ENCODE results near the gene CEP128.

The CEP128 gene

GRCh38 chr14:80805136-80805535 lies 136.4 kb downstream of the CEP128 start:
- DNase-seq, result no peak
- H3K36me3 ChIP-seq (ENCODE audit: insufficient read depth, low read length), result peaks cover 31% of the 10 kb centered on the region
- peaks cover 5% of the 10 kb centered on the region for H3K9me3 ChIP-seq (ENCODE audit: insufficient read depth, low read length, severe bottlenecking)
- H3K79me2 ChIP-seq (ENCODE audit: insufficient read depth, low read length), result peaks cover 3% of the 10 kb centered on the region; the same call in 1 of the 2 replicates
- H3K27me3 ChIP-seq (ENCODE audit: insufficient read depth, low read length, poor library complexity), result no peaks in the 10 kb centered on the region
- peaks cover 31% of the 10 kb centered on the region for H3K4me1 ChIP-seq (ENCODE audit: insufficient read depth, low read length)
- TF ChIP-seq CTCF (IDR thresholded peaks at IDR 0.05; ENCODE audit: borderline replicate concordance, extremely low read depth, low read length, poor library complexity, severe bottlenecking) (no peak), EZH2 (IDR thresholded peaks at IDR 0.05; ENCODE audit: borderline replicate concordance, low read depth, low read length, severe bottlenecking) (no peak)
- H3K4me2 ChIP-seq (ENCODE audit: insufficient read depth, low read length), result no peak overlapping the region
- H4K20me1 ChIP-seq (ENCODE audit: insufficient read depth, low read length), result no peaks in the 10 kb centered on the region
- H3K4me3 ChIP-seq (ENCODE audit: low read depth in 1 of 2, low read length in 2 of 2), result no peak overlapping the region
- no peak overlapping the region for H2AFZ ChIP-seq (ENCODE audit: low read depth, low read length)
- ATAC-seq (ENCODE audit: insufficient read depth, low read depth), result no peak
- no peak overlapping the region for H3K27ac ChIP-seq (ENCODE audit: low read length)
- no peak overlapping the region for H3K9ac ChIP-seq (ENCODE audit: low read depth, low read length)

GRCh38 chr14:80798878-80799277 lies 142.7 kb downstream of the CEP128 start:
- TF ChIP-seq EZH2 (IDR thresholded peaks at IDR 0.05; ENCODE audit: borderline replicate concordance, low read depth, low read length, severe bottlenecking) (no peak), CTCF (IDR thresholded peaks at IDR 0.05; ENCODE audit: borderline replicate concordance, extremely low read depth, low read length, poor library complexity, severe bottlenecking) (no peak)
- ATAC-seq (ENCODE audit: insufficient read depth, low read depth), result no peak
- H3K4me1 ChIP-seq (ENCODE audit: insufficient read depth, low read length), result no peaks in the 10 kb centered on the region

GRCh38 chr14:80798211-80798610 lies 143.3 kb downstream of the CEP128 start:
- no peaks in the 10 kb centered on the region for H4K20me1 ChIP-seq (ENCODE audit: insufficient read depth, low read length)
- peaks cover 7% of the 10 kb centered on the region for H3K9me3 ChIP-seq (ENCODE audit: insufficient read depth, low read length, severe bottlenecking)
- peaks cover 31% of the 10 kb centered on the region; the same call in 1 of the 2 replicates for H3K36me3 ChIP-seq (ENCODE audit: insufficient read depth, low read length)
- H3K79me2 ChIP-seq (ENCODE audit: insufficient read depth, low read length), result no peaks in the 10 kb centered on the region
- H3K4me2 ChIP-seq (ENCODE audit: insufficient read depth, low read length), result no peak overlapping the region
- no peaks in the 10 kb centered on the region for H3K27me3 ChIP-seq (ENCODE audit: insufficient read depth, low read length, poor library complexity)
- H3K9ac ChIP-seq (ENCODE audit: low read depth, low read length), result no peak overlapping the region
- no peak for TF ChIP-seq CTCF (IDR thresholded peaks at IDR 0.05; ENCODE audit: borderline replicate concordance, extremely low read depth, low read length, poor library complexity, severe bottlenecking)
- TF ChIP-seq EZH2 (IDR thresholded peaks at IDR 0.05; ENCODE audit: borderline replicate concordance, low read depth, low read length, severe bottlenecking), result no peak
- no peak overlapping the region for H2AFZ ChIP-seq (ENCODE audit: low read depth, low read length)
- DNase-seq (no peak), ATAC-seq (ENCODE audit: insufficient read depth, low read depth) (no peak)
- H3K4me3 ChIP-seq (ENCODE audit: low read depth in 1 of 2, low read length in 2 of 2), result no peak overlapping the region
- no peaks in the 10 kb centered on the region for H3K4me1 ChIP-seq (ENCODE audit: insufficient read depth, low read length)
- no peak overlapping the region for H3K27ac ChIP-seq (ENCODE audit: low read length)

More at GRCh38 chr14:80798878-80799277, 142.7 kb downstream of the CEP128 start:
- H3K9me3 ChIP-seq (ENCODE audit: insufficient read depth, low read length, severe bottlenecking), result peaks cover 7% of the 10 kb centered on the region
- no peak for DNase-seq
- H3K27ac ChIP-seq (ENCODE audit: low read length), result no peak overlapping the region
- peaks cover 34% of the 10 kb centered on the region; the same call in 1 of the 2 replicates for H3K36me3 ChIP-seq (ENCODE audit: insufficient read depth, low read length)
- H3K27me3 ChIP-seq (ENCODE audit: insufficient read depth, low read length, poor library complexity), result no peaks in the 10 kb centered on the region
- no peak overlapping the region for H3K4me2 ChIP-seq (ENCODE audit: insufficient read depth, low read length)
- H3K9ac ChIP-seq (ENCODE audit: low read depth, low read length), result no peak overlapping the region
- no peaks in the 10 kb centered on the region for H4K20me1 ChIP-seq (ENCODE audit: insufficient read depth, low read length)
- no peak overlapping the region for H2AFZ ChIP-seq (ENCODE audit: low read depth, low read length)
- no peaks in the 10 kb centered on the region for H3K79me2 ChIP-seq (ENCODE audit: insufficient read depth, low read length)
- H3K4me3 ChIP-seq (ENCODE audit: low read depth in 1 of 2, low read length in 2 of 2), result no peak overlapping the region

- Histone ChIP-seq H3K79me2 (ENCODE audit: insufficient read depth, low read length) (no peaks in the 10 kb centered on the region), H3K4me1 (ENCODE audit: insufficient read depth, low read length) (no peaks in the 10 kb centered on the region), H3K4me3 (ENCODE audit: low read depth in 1 of 2, low read length in 2 of 2) (no peak overlapping the region), H3K9me3 (ENCODE audit: insufficient read depth, low read length, severe bottlenecking) (no peaks in the 10 kb centered on the region), H3K36me3 (ENCODE audit: insufficient read depth, low read length) (peaks cover 53% of the 10 kb centered on the region), H2AFZ (ENCODE audit: low read depth, low read length) (no peak overlapping the region), H3K27me3 (ENCODE audit: insufficient read depth, low read length, poor library complexity) (no peaks in the 10 kb centered on the region), H3K4me2 (ENCODE audit: insufficient read depth, low read length) (no peak overlapping the region), H3K9ac (ENCODE audit: low read depth, low read length) (no peak overlapping the region), H4K20me1 (ENCODE audit: insufficient read depth, low read length) (no peaks in the 10 kb centered on the region), H3K27ac (ENCODE audit: low read length) (no peak overlapping the region)
- DNase-seq (no peak), ATAC-seq (ENCODE audit: insufficient read depth, low read depth) (no peak)
- TF ChIP-seq CTCF (IDR thresholded peaks at IDR 0.05; ENCODE audit: borderline replicate concordance, extremely low read depth, low read length, poor library complexity, severe bottlenecking) (no peak), EZH2 (IDR thresholded peaks at IDR 0.05; ENCODE audit: borderline replicate concordance, low read depth, low read length, severe bottlenecking) (no peak)
Observed at GRCh38 chr14:80792771-80793170, 148.8 kb downstream of the CEP128 start.

Measured in DND-41 (cell line).